ENCODE results near the gene ORC4.
A peak's percentile ranks its signal among the peaks of the same experiment; 100 is the strongest.

ORC4 gene

DNA sequence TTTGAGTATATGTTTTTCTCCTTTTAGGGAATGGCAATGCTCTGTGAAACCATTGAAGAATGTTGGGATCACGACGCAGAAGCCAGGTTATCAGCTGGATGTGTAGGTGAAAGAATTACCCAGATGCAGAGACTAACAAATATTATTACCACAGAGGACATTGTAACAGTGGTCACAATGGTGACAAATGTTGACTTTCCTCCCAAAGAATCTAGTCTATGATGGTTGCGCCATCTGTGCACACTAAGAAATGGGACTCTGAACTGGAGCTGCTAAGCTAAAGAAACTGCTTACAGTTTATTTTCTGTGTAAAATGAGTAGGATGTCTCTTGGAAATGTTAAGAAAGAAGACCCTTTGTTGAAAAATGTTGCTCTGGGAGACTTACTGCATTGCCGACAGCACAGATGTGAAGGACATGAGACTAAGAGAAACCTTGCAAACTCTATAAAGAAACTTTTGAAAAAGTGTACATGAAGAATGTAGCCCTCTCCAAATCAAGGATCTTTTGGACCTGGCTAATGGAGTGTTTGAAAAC, 93.4 kb downstream of the ORC4 start:
- no peak for DNase-seq

DNA sequence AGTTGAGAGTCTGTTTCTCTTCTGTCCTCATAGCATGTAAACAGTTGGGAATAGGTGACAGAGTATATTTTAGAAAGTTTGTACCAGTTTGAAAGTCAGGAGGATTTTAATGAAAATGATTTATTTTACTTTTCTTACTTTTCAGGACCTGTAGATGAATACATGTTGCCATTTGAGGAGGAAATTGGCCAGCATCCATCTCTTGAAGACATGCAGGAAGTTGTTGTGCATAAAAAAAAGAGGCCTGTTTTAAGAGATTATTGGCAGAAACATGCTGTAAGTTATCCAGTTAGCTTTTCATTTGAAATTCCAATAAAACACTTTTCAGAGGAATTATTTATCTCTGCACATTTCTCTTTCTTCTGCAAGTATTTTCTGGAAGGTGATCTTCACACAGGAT, 94.7 kb downstream of the ORC4 start:
- no peak for DNase-seq

DNA sequence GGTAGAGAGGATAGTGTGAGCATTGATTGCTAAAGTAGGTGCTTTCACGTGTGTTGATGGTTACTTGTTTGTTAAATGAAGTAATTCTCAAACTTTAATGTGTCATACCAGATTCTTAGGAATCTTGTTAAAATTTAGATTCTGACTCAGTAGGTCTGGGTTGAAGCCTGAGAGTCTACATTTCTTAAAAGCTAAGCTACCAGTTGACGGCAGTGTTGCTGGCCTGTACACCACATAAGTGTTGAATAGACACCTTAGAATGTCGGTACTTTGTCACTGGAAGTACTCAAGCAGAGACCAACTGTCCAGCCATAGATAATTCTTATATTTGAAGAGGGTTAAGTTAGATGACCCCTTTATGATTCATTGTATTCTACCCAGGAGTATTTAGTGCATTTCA, 95.9 kb downstream of the ORC4 start:
- no peak for DNase-seq

DNA sequence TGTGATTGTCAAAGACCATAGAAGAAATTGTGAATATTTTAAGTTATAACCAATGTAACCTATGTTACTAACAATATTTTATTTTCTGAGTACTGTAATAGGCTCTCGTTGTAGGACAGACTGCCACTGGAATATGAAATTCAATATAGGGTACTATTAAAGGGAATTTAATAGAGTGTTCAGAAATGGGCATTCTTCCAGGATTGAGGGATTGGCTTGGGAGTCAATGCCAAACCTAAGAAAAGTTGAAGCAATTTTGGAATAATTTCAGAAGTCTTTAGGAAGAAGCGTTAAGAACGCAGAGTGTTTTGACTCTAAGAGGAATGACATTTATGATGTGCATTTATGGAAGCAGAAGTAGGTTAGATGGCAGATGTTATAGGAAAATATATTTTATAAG, 96.7 kb downstream of the ORC4 start:
- DNase-seq, result no peak

DNA sequence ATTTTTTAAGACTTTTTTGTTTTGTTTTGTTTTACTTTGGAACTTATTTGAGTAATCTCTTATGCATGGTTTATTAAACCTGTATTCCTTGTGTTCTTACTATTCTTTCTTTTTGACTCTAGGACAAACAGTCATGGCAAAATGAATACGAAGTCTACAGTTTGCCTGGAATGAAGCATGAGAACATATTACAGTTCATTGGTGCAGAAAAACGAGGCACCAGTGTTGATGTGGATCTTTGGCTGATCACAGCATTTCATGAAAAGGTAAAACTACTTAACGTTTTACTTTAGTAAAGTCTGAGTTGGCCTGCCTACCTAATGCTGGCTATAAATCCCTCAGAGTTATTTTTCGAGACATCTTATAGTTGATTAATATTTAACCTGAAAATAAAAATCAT, 103.4 kb downstream of the ORC4 start:
- no peak for DNase-seq

DNA sequence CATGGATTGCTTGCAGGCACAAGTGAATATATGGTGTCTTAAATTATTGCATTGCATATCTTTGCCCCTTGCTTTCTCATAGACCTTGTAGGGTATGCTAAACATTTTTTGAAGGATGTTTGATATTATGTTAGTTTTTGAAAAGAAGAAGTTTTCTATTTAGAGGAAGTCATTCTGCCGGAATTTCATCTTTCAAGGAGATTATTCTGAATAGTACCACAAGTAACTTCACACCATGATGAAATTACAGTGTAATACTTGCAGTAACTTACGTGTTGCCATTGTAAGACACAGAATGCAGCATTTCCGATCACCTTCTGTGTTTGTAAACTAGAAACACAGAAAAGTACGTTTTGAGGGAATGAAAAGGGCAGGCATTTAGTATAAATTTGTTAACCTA, 103.8 kb downstream of the ORC4 start:
- no peak for DNase-seq

DNA sequence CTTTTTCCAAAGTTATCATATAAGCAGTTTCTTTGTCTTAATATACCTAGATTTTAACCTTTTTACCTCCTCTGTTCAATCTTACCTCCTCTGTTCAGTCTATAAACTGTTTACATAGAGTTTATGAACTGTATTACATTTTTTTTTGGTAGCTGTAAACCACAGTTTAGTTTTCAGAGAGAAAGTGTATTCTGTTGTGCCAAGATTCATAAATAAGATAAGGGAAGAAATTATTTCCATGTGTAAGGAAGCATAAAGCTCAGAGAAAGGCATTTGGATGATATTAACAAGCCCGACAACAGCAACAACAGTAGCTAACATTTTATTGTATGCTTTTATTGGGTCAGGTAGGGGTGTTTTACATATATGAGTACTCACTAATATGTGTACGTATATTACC, 104.5 kb downstream of the ORC4 start:
- no peak for DNase-seq

DNA sequence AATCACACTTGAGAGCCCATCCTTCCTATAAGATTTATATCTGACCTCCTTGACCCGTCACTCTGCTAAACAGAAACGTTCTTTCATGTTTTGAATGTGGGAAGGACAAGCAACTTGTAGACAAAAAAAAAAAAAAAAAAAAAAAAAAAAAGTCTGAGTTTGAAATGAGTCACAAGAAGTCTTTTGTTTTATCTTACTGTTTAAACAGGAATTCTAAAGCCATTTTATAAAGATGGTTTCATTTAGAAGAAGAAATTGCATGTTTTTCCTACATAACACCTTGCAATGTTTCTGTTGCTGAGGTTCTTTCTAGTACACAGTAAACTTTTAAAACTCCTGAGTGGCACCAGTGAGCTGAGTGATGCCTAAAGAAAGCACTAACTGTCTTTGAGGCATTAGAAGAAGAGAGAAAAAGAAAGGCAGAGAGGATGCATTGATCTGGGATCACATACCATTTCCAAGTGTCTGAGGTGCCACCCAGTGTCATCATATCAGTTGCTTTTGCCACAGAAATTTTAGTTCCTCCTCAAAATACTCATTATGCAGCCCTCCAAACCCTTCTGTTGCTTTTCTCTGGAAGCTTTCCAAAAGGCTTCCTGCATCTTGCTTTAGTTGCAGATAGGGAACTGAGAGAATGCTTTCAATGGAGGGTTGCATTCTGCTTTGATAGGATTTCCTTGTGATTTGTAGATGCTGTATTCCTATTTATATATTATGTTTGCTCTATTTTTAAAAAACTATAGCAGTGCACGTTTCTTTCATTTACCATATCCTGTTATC, 106.6 kb downstream of the ORC4 start:
- DNase-seq, result peak; percentile 55

DNA sequence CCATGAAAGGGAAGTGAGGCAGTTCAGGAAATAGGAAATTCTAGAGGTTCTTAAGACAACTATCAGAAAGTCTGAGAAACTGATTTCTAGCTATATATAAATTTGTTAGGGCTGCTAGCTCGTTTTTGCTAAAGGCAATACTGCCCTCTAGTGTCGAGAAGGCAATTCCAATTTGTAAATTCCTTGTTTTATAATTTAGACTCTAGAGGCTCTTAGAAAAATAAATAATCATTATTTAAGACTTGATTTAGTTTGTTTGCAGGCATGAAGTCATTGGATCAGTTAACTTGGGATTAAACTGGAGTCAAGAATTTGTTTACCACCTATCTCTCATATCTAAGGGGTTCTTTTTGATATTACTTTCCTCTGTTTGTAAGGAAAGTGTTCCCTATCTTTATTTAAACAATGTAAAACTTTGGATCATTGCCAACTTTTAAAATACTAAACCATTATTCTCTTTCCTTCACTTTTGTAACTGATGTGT, 109.5 kb downstream of the ORC4 start:
- DNase-seq, result peak; percentile 74

DNA sequence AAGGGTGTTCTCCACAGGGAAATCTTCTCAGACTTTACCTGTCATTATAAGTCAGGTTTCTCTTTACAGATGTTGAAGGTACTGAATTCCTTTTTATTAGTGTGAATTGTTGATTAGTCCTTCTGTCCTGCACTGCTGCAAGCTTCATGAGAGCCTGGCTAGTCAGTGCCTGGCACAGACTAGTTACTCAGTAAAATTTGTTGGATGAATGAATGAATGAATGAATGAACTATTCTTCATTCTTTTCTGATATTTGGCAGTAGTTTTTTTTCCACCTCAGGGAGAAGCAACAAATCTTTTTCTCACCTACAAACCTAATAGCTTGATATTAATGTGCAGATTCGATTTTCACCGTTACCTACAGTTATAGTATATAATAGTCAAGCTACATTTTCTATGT, 111.4 kb downstream of the ORC4 start:
- DNase-seq, result no peak

DNA sequence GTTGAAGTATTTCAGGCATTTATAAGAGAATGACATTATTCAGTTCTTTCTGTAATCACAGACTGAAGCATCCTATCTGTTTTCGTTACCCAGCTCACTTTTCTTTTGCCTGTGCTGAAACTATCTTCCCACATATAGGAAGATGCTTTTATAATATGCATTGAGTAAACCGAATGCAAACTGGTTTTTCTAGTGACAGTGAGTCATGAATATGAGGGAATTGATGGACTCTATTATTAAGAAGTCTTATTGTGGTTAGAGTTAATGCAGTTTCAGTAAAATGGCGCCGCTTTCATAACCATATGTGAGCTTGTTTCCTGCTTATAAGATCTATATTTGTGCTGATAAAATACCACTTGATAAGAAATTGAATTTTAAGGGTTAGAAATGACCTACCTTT, 116.5 kb downstream of the ORC4 start:
- no peak for DNase-seq

DNA sequence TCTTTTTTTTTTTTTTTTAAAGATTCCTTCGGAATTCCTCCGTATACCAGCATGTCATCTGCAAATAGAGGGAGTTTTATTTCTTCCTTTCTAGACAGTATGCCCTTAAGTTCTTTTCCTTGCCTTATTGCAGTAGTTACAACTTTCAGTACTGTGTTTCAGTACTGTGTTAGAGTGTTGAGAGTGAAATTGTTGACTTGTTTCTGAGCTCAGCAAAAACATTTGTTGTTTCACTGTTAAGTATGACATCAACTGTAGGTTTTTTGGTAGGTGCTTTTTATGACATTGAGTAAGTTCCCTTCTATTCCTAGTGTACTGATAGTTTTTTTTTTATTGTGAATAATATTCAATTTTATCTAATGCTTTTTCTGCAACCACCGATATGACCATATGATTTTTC, 131.9 kb downstream of the ORC4 start:
- no peak for DNase-seq

DNA sequence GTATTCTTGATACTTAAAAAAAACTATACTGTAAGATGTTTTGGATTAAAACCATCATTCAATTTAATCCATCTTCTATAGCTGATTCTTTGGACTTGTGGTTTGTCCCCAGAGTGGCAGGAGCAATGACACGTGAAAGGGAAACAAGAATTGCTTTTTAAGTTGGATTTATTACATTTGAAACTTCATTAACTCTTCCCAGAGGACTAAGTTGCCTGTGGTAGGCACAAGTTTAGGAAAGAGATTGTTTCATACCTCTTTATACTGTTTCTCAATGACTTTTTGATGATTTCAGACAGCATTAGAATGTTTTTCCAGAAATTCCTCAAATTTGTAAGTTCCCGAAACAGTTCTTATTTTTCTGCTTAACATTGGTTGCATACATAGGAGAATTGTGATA, 134.4 kb downstream of the ORC4 start:
- no peak for DNase-seq

DNA sequence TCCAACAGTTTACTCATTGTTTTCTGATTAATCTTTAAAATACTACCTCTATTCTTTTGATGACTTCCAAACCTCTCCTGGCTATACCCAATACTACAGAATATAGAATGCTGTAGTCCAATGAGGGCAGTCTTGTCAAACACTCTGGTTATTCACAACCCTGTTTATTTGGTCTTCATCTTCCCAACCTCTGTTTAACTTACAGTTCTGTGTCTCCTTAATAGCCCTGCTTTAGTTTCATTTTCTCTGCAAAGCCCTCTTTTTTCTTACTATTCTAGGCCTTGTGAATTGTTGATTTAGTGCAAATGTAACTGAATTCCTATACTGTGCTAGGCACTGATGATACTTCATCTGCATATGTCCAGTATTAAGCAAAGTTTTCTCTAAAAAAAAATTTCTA, 135.7 kb downstream of the ORC4 start:
- no peak for DNase-seq

DNA sequence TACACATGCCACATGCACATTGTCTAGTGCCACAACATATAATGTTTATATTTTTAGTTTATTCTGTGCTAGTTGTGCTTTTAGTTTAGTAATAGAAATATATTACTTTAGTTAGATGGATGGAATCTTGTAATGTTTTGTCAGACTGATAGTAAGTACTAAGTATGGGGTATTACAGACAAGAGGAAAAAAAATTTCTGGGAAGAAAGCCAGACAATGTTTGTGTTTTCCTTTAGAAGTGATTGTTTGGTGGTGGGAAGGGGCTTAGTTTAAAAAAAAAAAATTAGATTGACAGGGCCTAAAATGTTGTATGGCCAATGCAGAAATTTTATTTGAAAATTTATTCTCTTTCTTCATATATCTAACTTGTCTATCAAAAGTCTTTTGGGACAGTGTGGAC, 137.9 kb downstream of the ORC4 start:
- no peak for DNase-seq

All from DMS79 treated with DMSO at 0.1 percent for 48 hours (cell line).